Measurements from ENCODE around the gene EGLN3. TPM values are rescaled to one million over a fixed set of nuclear protein-coding genes. Genes with fewer than 3 reads are reported as not detected.

Gene EGLN3
- total RNA-seq, 4 donors from 2014 or later: 11.4 to 35.1 (median 25.0) TPM

- H3K4me3 ChIP-seq: no peak overlapping the region
- 15 to 44% methylated on average over 3 of the region's 3 CpGs for WGBS, 2 donors
- H3K9me3 ChIP-seq: no peaks in the 10 kb centered on the region
- intact Hi-C loops (cut with DNase I): no loop called here
- H3K27ac ChIP-seq: no peak overlapping the region
- no peak for DNase-seq
- H3K4me1 ChIP-seq: no peaks in the 10 kb centered on the region
- no peaks in the 10 kb centered on the region for H3K36me3 ChIP-seq
- TF ChIP-seq CTCF (IDR thresholded peaks at IDR 0.05) (no peak), POLR2A (IDR thresholded peaks at IDR 0.05) (no peak)
- H3K27me3 ChIP-seq: no peaks in the 10 kb centered on the region
Measured at GRCh38 chr14:33962016-33962415, 11.1 kb upstream of the EGLN3 start.

- Histone ChIP-seq H3K27ac (no peak overlapping the region), H3K4me1 (no peaks in the 10 kb centered on the region), H3K27me3 (no peaks in the 10 kb centered on the region), H3K4me3 (no peak overlapping the region), H3K9me3 (no peaks in the 10 kb centered on the region), H3K36me3 (no peaks in the 10 kb centered on the region)
- TF ChIP-seq CTCF (IDR thresholded peaks at IDR 0.05): no peak
- TF ChIP-seq POLR2A (IDR thresholded peaks at IDR 0.05): no peak
- DNase-seq: no peak
- intact Hi-C loops (cut with DNase I): no loop called here
- WGBS, 2 donors: 65 to 73% methylated on average over 4 of the region's 4 CpGs
Measured at GRCh38 chr14:33959692-33960151, 8.8 kb upstream of the EGLN3 start.

GRCh38 chr14:33958605-33959226 is 7.8 kb upstream of the EGLN3 start:
- H3K4me3 ChIP-seq: no peak overlapping the region
- H3K9me3 ChIP-seq: no peaks in the 10 kb centered on the region
- no peak for DNase-seq
- no peak overlapping the region for H3K27ac ChIP-seq
- H3K36me3 ChIP-seq: no peaks in the 10 kb centered on the region
- intact Hi-C loops (cut with DNase I): no loop called here
- no peaks in the 10 kb centered on the region for H3K4me1 ChIP-seq
- WGBS, 2 donors: 86 to 88% methylated on average over 6 to 7 of the region's 7 CpGs
- peaks cover 0 to 1% (median 0%) of the 10 kb centered on the region in 4 donors for H3K27me3 ChIP-seq
- no peak for TF ChIP-seq POLR2A (IDR thresholded peaks at IDR 0.05)
- no peak for TF ChIP-seq CTCF (IDR thresholded peaks at IDR 0.05)

GRCh38 chr14:33957993-33958392 is 7.1 kb upstream of the EGLN3 start:
- H3K27ac ChIP-seq: no peak overlapping the region
- intact Hi-C loops (cut with DNase I): no loop called here
- no peaks in the 10 kb centered on the region for H3K4me1 ChIP-seq
- no peak for DNase-seq
- no peaks in the 10 kb centered on the region for H3K9me3 ChIP-seq
- TF ChIP-seq POLR2A (IDR thresholded peaks at IDR 0.05): no peak
- no peak for TF ChIP-seq CTCF (IDR thresholded peaks at IDR 0.05)
- no peaks in the 10 kb centered on the region for H3K36me3 ChIP-seq
- peaks cover 0 to 8% (median 0%) of the 10 kb centered on the region in 4 donors for H3K27me3 ChIP-seq
- 67 to 79% methylated on average over 3 of the region's 3 CpGs for WGBS, 2 donors
- no peak overlapping the region for H3K4me3 ChIP-seq

- Histone ChIP-seq H3K27ac (no peak overlapping the region), H3K27me3 (peaks cover 0 to 15% (median 0%) of the 10 kb centered on the region in 4 donors), H3K4me1 (no peaks in the 10 kb centered on the region), H3K4me3 (no peak overlapping the region), H3K9me3 (no peaks in the 10 kb centered on the region), H3K36me3 (no peaks in the 10 kb centered on the region)
- DNase-seq: no peak
- TF ChIP-seq CTCF (IDR thresholded peaks at IDR 0.05) (no peak), POLR2A (IDR thresholded peaks at IDR 0.05) (no peak)
- WGBS, 2 donors: 89 to 92% methylated on average over 4 to 6 of the region's 6 CpGs
- intact Hi-C loops (cut with DNase I): no loop called here
Measured at GRCh38 chr14:33957299-33957698, 6.4 kb upstream of the EGLN3 start.
